ENCODE data around the gene RPL12.

- TF ChIP-seq CTCF (IDR thresholded peaks at IDR 0.05) = no peak
- no peak for TF ChIP-seq POLR2A (IDR thresholded peaks at IDR 0.05)
Observed at GRCh38 chr9:127438394-127438793, 12.8 kb downstream of the RPL12 start.

Measured in tibial nerve (tissue), 3 donors.